ENCODE measurements around the gene CELF4. TPM values are rescaled to one million over a fixed set of nuclear protein-coding genes. Genes with fewer than 3 reads are reported as not detected.

CELF4 gene
- total RNA-seq, 1 experiment from 2014 or later: 0.11 TPM

GRCh38 chr18:37516361-37516853, 49.2 kb downstream of the CELF4 start:
- ChIA-PET CTCF (no interaction called here), POLR2A (no interaction called here)
- no peaks in the 10 kb centered on the region for H3K36me3 ChIP-seq (ENCODE audit: control insufficient read depth, insufficient read depth, low read length)
- DNase-seq: no peak
- Mint-ChIP-seq H3K4me3 (ENCODE audit: unreplicated experiment) (no peak overlapping the region), H3K27me3 (ENCODE audit: insufficient read depth, unreplicated experiment) (peaks cover 12% of the 10 kb centered on the region), H3K9me3 (ENCODE audit: unreplicated experiment) (no peaks in the 10 kb centered on the region), H3K27ac (ENCODE audit: unreplicated experiment) (no peak overlapping the region), H3K36me3 (ENCODE audit: insufficient read depth, unreplicated experiment) (no peaks in the 10 kb centered on the region), H3K4me1 (ENCODE audit: low read depth, unreplicated experiment) (no peaks in the 10 kb centered on the region)
- no peaks in the 10 kb centered on the region for H3K27me3 ChIP-seq (replicated peaks; ENCODE audit: control insufficient read depth, insufficient read depth, low read length)
- no peaks in the 10 kb centered on the region for H3K4me1 ChIP-seq
- H3K9me3 ChIP-seq: no peaks in the 10 kb centered on the region
- no peak overlapping the region for H3K4me3 ChIP-seq (ENCODE audit: low read depth, low read length)
- BruUV-seq (replicated peaks): no TSS peak
- no peak for TF ChIP-seq CTCF (IDR thresholded peaks at IDR 0.05; ENCODE audit: insufficient read depth in 1 of 2, low read depth in 1 of 2, low read length in 1 of 2, severe bottlenecking in 1 of 2, unreplicated experiment in 1 of 2)
- intact Hi-C loops (cut with micrococcal nuclease; ENCODE audit: unreplicated experiment): no loop called here

- POLR2A ChIA-PET: no interaction called here
- H3K4me3 ChIP-seq (ENCODE audit: low read depth, low read length): no peak overlapping the region
- no TSS peak for BruUV-seq (replicated peaks)
- Mint-ChIP-seq H3K36me3 (ENCODE audit: insufficient read depth, unreplicated experiment) (no peaks in the 10 kb centered on the region), H3K4me1 (ENCODE audit: low read depth, unreplicated experiment) (no peaks in the 10 kb centered on the region), H3K27ac (ENCODE audit: unreplicated experiment) (no peak overlapping the region), H3K4me3 (ENCODE audit: unreplicated experiment) (no peak overlapping the region), H3K27me3 (ENCODE audit: insufficient read depth, unreplicated experiment) (peaks cover 12% of the 10 kb centered on the region), H3K9me3 (ENCODE audit: unreplicated experiment) (no peaks in the 10 kb centered on the region)
- no peaks in the 10 kb centered on the region for H3K9me3 ChIP-seq
- H3K27me3 ChIP-seq (replicated peaks; ENCODE audit: control insufficient read depth, insufficient read depth, low read length): no peaks in the 10 kb centered on the region
- no peak for TF ChIP-seq CTCF (IDR thresholded peaks at IDR 0.05; ENCODE audit: insufficient read depth in 1 of 2, low read depth in 1 of 2, low read length in 1 of 2, severe bottlenecking in 1 of 2, unreplicated experiment in 1 of 2)
- DNase-seq: no peak
- H3K36me3 ChIP-seq (ENCODE audit: control insufficient read depth, insufficient read depth, low read length): no peaks in the 10 kb centered on the region
- intact Hi-C loops (cut with micrococcal nuclease; ENCODE audit: unreplicated experiment): no loop called here
- CTCF ChIA-PET: no interaction called here
- no peaks in the 10 kb centered on the region for H3K4me1 ChIP-seq
These were observed 50.6 kb downstream of the CELF4 start for GRCh38 chr18:37514953-37515352.

GRCh38 chr18:37512400-37512799, 53.2 kb downstream of the CELF4 start:
- Mint-ChIP-seq H3K27me3 (ENCODE audit: insufficient read depth, unreplicated experiment) (peaks cover 16% of the 10 kb centered on the region), H3K4me1 (ENCODE audit: low read depth, unreplicated experiment) (no peaks in the 10 kb centered on the region), H3K9me3 (ENCODE audit: unreplicated experiment) (no peaks in the 10 kb centered on the region), H3K4me3 (ENCODE audit: unreplicated experiment) (no peak overlapping the region), H3K36me3 (ENCODE audit: insufficient read depth, unreplicated experiment) (no peaks in the 10 kb centered on the region), H3K27ac (ENCODE audit: unreplicated experiment) (no peak overlapping the region)
- intact Hi-C loops (cut with micrococcal nuclease; ENCODE audit: unreplicated experiment): no loop called here
- Histone ChIP-seq H3K36me3 (ENCODE audit: control insufficient read depth, insufficient read depth, low read length) (no peaks in the 10 kb centered on the region), H3K4me3 (ENCODE audit: low read depth, low read length) (no peak overlapping the region), H3K27me3 (replicated peaks; ENCODE audit: control insufficient read depth, insufficient read depth, low read length) (no peaks in the 10 kb centered on the region), H3K9me3 (no peaks in the 10 kb centered on the region), H3K4me1 (no peaks in the 10 kb centered on the region)
- ChIA-PET CTCF (no interaction called here), POLR2A (no interaction called here)
- no TSS peak for BruUV-seq (replicated peaks)
- DNase-seq: no peak
- TF ChIP-seq CTCF (IDR thresholded peaks at IDR 0.05; ENCODE audit: insufficient read depth in 1 of 2, low read depth in 1 of 2, low read length in 1 of 2, severe bottlenecking in 1 of 2, unreplicated experiment in 1 of 2): no peak
